Fibroblast of lung (primary cell): ENCODE measurements around the gene NRSN2. TPM values are rescaled to one million over a fixed set of nuclear protein-coding genes. Genes with fewer than 3 reads are reported as not detected.
"Not testable (repeated sequence)": the region's sequence is repeated elsewhere in the genome, so short reads cannot be mapped to it uniquely, and the experiment has no call there.

ENCODE experiments used
- DNase-seq, 2 donors: peaks; one replicate each; pipeline versions ENCODE4 v3.0.0 to v3.0.0-alpha.2; 2010; ENCODE audit warnings: low read depth in 2 of 2
- H2AFZ ChIP-seq: 2 replicates; pipeline ENCODE4 v1.5.1; 2012; ENCODE audit warnings: low read length, control low read depth, inconsistent platforms
- H3K27ac ChIP-seq: 2 replicates; pipeline ENCODE4 v1.5.1; 2011; ENCODE audit warnings: low read length, control low read depth; ENCODE audit not compliant: insufficient read depth
- H3K27me3 ChIP-seq: 2 replicates; pipeline ENCODE4 v1.5.1; 2011; ENCODE audit warnings: mild to moderate bottlenecking, low read length; ENCODE audit not compliant: control insufficient read depth, insufficient read depth
- H3K36me3 ChIP-seq: 2 replicates; pipeline ENCODE4 v1.5.1; 2011; ENCODE audit warnings: low read length; ENCODE audit not compliant: control insufficient read depth, insufficient read depth
- H3K4me1 ChIP-seq: 2 replicates; pipeline ENCODE4 v1.5.1; 2011; ENCODE audit warnings: low read length; ENCODE audit not compliant: control insufficient read depth, insufficient read depth; ENCODE audit errors: extremely low read depth
- H3K4me2 ChIP-seq: 2 replicates; pipeline ENCODE4 v1.5.1; 2011; ENCODE audit warnings: low read length, control low read depth; ENCODE audit not compliant: insufficient read depth; ENCODE audit errors: extremely low read depth
- H3K4me3 ChIP-seq, 4 experiments: fragments of 200-600 bp in 1 of 4; sonication (generic) in 1 of 4; replicated peaks in 1 of 4; 2 replicates each; pipeline ENCODE4 v1.5.1; 2011 to 2016; ENCODE audit warnings: low read length in 4 of 4, low read depth in 3 of 4, mild to moderate bottlenecking in 3 of 4, control low read depth in 2 of 4, inconsistent platforms in 1 of 4, mixed read lengths in 1 of 4; ENCODE audit not compliant: insufficient read depth in 1 of 4; ENCODE audit errors: control extremely low read depth in 1 of 4
- H3K79me2 ChIP-seq: 2 replicates; pipeline ENCODE4 v1.5.1; 2012; ENCODE audit warnings: mild to moderate bottlenecking, low read length, inconsistent platforms; ENCODE audit not compliant: control insufficient read depth, insufficient read depth
- H3K9ac ChIP-seq: 2 replicates; pipeline ENCODE4 v1.5.1; 2011; ENCODE audit warnings: mild to moderate bottlenecking, low read length, control low read depth; ENCODE audit not compliant: insufficient read depth
- H3K9me3 ChIP-seq: 2 replicates; pipeline ENCODE4 v1.5.1; 2012; ENCODE audit warnings: low read depth, low read length; ENCODE audit not compliant: control insufficient read depth, insufficient read depth
- H4K20me1 ChIP-seq: 2 replicates; pipeline ENCODE4 v1.5.1; 2011; ENCODE audit warnings: low read length; ENCODE audit not compliant: control insufficient read depth, insufficient read depth; ENCODE audit errors: extremely low read depth
- EZH2 ChIP-seq: IDR thresholded peaks from 2 replicates; pipeline ENCODE4 v1.5.1; 2012; ENCODE audit warnings: low read length, control low read depth, mild to moderate bottlenecking; ENCODE audit errors: missing control alignments
- polyA plus RNA-seq, 2 donors: library from polyadenylated mRNA; depleted of rRNA in 1 of 2; stranded (reverse) in 1 of 2; unstranded in 1 of 2; fragments of >200 nt; gene quantifications; 2 replicates each; pipeline ENCODE4 v1.2.1, GENCODE V29; 2011 to 2012; ENCODE audit warnings: missing spikeins in 1 of 2
- total RNA-seq: library from RNA; depleted of rRNA; stranded (reverse); fragments of >200 nt; gene quantifications from 2 replicates; pipeline ENCODE4 v1.2.1, GENCODE V29; 2014
- TF ChIP-seq, protein P1 (sequence below), 2 donors: IDR thresholded peaks in 1 of 2; conservative IDR thresholded peaks in 1 of 2; 1 replicate in 1 of 2; 2 replicates in 1 of 2; pipeline ENCODE4 v1.5.1; 2011 to 2012; ENCODE audit warnings: low read length in 2 of 2, control low read depth in 1 of 2, inconsistent platforms in 1 of 2, low read depth in 1 of 2, mild to moderate bottlenecking in 1 of 2

NRSN2 gene
- total and polyA plus RNA-seq, 2 donors (not counting 1 experiment from before 2014, with no cell fraction given) = 34.5 to 60.5 TPM

DNA sequence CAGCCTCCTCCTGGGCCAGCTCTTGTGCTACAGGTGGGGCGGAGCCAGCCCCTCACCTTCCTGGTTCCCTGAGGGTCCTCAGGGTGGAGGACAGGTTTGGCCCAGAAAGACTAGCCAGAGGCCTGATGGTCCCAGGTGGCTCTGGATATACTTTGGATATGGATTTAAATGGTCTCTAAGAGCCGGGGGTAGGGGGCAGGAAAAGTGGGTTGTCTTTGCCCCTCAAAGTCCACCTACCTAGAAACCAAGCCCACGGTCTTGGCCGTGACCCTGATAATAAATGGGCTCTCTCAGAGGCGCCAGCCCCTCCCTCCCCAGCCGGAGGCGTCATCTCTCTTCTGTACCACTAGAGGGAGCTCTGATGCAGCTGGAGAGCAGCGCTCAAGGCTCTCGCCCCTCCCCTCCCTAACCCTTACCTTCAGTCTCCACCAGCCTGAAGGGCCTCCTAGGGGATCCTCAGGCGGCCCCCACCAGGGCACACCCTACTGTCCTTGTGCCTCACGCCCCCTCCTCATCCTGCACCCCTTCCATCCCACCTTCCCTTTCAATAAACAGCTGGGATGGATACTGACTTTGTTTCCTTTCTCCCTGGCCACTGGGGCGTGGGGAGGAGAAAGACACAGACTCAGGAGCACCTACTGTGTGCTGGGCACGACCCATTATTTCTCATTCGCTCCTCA is 7.5 kb downstream of the NRSN2 start:
- H3K79me2 ChIP-seq = no peaks in the 10 kb centered on the region
- peak; percentile 61 to 80 for DNase-seq
- no peaks in the 10 kb centered on the region for H3K27me3 ChIP-seq
- H3K9ac ChIP-seq = no peak overlapping the region
- H4K20me1 ChIP-seq = no peaks in the 10 kb centered on the region
- H3K27ac ChIP-seq = no peak overlapping the region
- no peaks in the 10 kb centered on the region for H3K9me3 ChIP-seq
- peaks cover 13% of the 10 kb centered on the region for H3K36me3 ChIP-seq
- no peaks in the 10 kb centered on the region for H3K4me1 ChIP-seq
- no peak overlapping the region for H3K4me2 ChIP-seq
- TF ChIP-seq, protein P1, sequence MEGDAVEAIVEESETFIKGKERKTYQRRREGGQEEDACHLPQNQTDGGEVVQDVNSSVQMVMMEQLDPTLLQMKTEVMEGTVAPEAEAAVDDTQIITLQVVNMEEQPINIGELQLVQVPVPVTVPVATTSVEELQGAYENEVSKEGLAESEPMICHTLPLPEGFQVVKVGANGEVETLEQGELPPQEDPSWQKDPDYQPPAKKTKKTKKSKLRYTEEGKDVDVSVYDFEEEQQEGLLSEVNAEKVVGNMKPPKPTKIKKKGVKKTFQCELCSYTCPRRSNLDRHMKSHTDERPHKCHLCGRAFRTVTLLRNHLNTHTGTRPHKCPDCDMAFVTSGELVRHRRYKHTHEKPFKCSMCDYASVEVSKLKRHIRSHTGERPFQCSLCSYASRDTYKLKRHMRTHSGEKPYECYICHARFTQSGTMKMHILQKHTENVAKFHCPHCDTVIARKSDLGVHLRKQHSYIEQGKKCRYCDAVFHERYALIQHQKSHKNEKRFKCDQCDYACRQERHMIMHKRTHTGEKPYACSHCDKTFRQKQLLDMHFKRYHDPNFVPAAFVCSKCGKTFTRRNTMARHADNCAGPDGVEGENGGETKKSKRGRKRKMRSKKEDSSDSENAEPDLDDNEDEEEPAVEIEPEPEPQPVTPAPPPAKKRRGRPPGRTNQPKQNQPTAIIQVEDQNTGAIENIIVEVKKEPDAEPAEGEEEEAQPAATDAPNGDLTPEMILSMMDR (conservative IDR thresholded peaks at IDR 0.05 in 1 of 2, IDR thresholded peaks at IDR 0.05 in 1 of 2; ENCODE audit: low read depth in 1 of 2, low read length in 2 of 2) = peak; percentile 89 to 91
- TF ChIP-seq EZH2 = no peak
- H2AFZ ChIP-seq = no peak overlapping the region
- H3K4me3 ChIP-seq = no peak overlapping the region

DNA sequence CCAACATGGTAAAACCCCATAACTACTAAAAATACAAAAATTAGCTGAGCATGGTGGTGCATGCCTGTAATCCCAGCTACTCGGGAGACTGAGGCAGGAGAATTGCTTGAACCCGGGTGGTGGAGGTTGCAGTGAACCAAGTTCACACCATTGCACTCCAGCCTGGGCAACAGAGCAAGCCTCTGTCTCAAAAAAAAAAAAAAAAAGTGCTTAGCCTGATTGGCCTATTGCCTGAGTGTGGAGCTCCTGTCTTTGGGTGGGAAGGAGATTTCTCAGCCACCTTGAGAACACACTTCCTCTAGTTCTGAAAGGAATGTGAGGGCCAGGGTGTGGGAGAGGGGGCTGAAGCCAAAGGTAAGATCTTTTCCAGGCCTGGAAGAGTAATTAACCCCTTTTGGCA is 9.2 kb downstream of the NRSN2 start:
- H4K20me1 ChIP-seq, H3K9me3 ChIP-seq, H3K4me2 ChIP-seq, DNase-seq, H3K27me3 ChIP-seq, H3K79me2 ChIP-seq, H3K4me1 ChIP-seq, H3K36me3 ChIP-seq, H3K4me3 ChIP-seq, H3K27ac ChIP-seq, H2AFZ ChIP-seq, H3K9ac ChIP-seq: not testable (repeated sequence)

DNA sequence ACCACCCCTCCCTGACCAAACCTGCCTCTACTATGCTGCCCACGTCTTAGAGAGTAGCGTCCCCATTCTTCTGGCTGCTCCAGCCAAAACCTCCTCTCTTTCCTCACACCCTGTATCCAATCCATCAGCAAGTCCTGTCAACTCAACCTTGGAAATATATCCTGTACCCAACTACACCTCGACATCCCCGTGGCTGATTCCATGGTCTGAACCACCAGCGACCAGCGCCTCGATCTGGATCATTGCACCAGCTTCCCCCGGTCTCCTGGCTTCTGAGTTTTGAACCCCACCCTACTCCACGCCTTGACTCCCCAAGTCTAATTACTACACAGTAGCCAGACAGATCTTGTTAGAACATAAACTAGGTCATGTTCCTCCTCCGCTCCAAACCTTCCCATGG is 9.8 kb downstream of the NRSN2 start:
- no peak for TF ChIP-seq EZH2
- TF ChIP-seq, protein P1 (conservative IDR thresholded peaks at IDR 0.05 in 1 of 2, IDR thresholded peaks at IDR 0.05 in 1 of 2; ENCODE audit: low read depth in 1 of 2, low read length in 2 of 2) = no peak
- no peaks in the 10 kb centered on the region for H3K27me3 ChIP-seq

More for the DNA sequence above, 9.8 kb downstream of the NRSN2 start:
- no peaks in the 10 kb centered on the region for H3K79me2 ChIP-seq
- H3K4me2 ChIP-seq = no peak overlapping the region
- no peak overlapping the region for H2AFZ ChIP-seq
- no peak overlapping the region for H3K4me3 ChIP-seq
- H3K9ac ChIP-seq = no peak overlapping the region
- DNase-seq = no peak
- peaks cover 6% of the 10 kb centered on the region for H3K36me3 ChIP-seq
- H3K4me1 ChIP-seq = no peaks in the 10 kb centered on the region
- H3K27ac ChIP-seq = no peak overlapping the region
- H3K9me3 ChIP-seq = no peaks in the 10 kb centered on the region
- no peaks in the 10 kb centered on the region for H4K20me1 ChIP-seq
